GM12878 (cell line): ENCODE results near the gene LIPK.
A peak's percentile ranks its signal among the peaks of the same experiment; 100 is the strongest.

Source experiments
- CHD4 ChIP-seq: fragments of 200-600 bp; sonication (generic); IDR thresholded peaks from 2 replicates; pipeline ENCODE4 v1.6.1; 2016; ENCODE audit warnings: mild to moderate bottlenecking
- FOXK2 ChIP-seq: fragments of 450-650 bp; IDR thresholded peaks from 2 replicates; pipeline ENCODE4 v1.6.1; 2017; ENCODE audit warnings: mild to moderate bottlenecking, moderate library complexity
- POLR2A ChIP-seq: IDR thresholded peaks from 2 replicates; pipeline ENCODE4 v1.6.1; 2011; ENCODE audit warnings: low read depth, mild to moderate bottlenecking, low read length
- YY1 ChIP-seq: IDR thresholded peaks from 2 replicates; pipeline ENCODE4 v1.6.1; 2011; ENCODE audit warnings: low read depth, mild to moderate bottlenecking, low read length
- ZNF274 ChIP-seq: IDR thresholded peaks from one replicate; pipeline ENCODE4 v1.8.0; 2011; ENCODE audit not compliant: insufficient read length, insufficient read depth
- TF ChIP-seq, protein P1 (sequence below), 3 experiments: IDR thresholded peaks in 2 of 3; conservative IDR thresholded peaks in 1 of 3; 2 replicates each; pipeline ENCODE4 v1.5.1; 2011; ENCODE audit warnings: low read depth in 3 of 3, low read length in 3 of 3, mild to moderate bottlenecking in 3 of 3, control low read depth in 2 of 3, moderate library complexity in 2 of 3, inconsistent platforms in 1 of 3, mixed read lengths in 1 of 3; ENCODE audit not compliant: control insufficient read depth in 2 of 3, insufficient read depth in 1 of 3; ENCODE audit errors: extremely low read depth in 1 of 3
- TF ChIP-seq, protein P2 (sequence below): IDR thresholded peaks from 2 replicates; pipeline ENCODE4 v1.6.1; 2012; ENCODE audit warnings: low read depth, low read length, improper control_type of control experiment

DNA sequence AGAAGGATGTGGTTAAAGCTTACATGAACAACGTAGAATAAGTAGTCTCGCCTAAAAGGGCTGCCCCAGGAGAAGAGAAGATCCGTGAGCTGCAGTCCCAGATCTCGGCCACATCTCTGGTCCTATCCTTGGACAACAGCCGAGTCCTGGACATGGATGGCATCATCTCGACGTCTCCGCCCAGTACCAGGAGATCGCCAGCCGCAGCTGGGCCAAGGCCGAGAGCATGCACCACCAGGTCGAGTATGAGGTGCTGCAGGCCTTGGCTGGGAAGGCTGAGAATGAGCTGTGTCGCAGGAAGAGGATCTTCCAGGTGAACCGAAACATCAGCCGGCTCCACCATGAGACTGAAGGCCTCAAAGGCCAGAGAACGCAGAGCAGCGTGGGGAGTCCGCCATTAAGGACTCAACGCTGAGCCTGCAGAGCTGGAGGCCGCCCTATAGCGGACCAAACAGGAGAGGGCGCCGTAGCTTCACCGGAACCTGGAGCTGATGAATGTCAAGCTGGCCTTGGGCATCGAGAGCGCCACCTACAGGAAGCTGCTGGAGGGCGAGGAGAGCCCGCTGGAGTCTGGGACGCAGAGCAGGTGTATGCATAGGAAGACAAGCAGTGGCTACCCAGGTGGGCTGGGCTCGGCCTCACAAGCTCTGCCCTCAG lies 22.2 kb downstream of the LIPK start:
- no peak for TF ChIP-seq FOXK2
- no peak for TF ChIP-seq CHD4
- TF ChIP-seq, protein P1, sequence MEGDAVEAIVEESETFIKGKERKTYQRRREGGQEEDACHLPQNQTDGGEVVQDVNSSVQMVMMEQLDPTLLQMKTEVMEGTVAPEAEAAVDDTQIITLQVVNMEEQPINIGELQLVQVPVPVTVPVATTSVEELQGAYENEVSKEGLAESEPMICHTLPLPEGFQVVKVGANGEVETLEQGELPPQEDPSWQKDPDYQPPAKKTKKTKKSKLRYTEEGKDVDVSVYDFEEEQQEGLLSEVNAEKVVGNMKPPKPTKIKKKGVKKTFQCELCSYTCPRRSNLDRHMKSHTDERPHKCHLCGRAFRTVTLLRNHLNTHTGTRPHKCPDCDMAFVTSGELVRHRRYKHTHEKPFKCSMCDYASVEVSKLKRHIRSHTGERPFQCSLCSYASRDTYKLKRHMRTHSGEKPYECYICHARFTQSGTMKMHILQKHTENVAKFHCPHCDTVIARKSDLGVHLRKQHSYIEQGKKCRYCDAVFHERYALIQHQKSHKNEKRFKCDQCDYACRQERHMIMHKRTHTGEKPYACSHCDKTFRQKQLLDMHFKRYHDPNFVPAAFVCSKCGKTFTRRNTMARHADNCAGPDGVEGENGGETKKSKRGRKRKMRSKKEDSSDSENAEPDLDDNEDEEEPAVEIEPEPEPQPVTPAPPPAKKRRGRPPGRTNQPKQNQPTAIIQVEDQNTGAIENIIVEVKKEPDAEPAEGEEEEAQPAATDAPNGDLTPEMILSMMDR (IDR thresholded peaks at IDR 0.05 in 2 of 3, conservative IDR thresholded peaks at IDR 0.05 in 1 of 3; ENCODE audit: control insufficient read depth in 2 of 3, extremely low read depth in 1 of 3, insufficient read depth in 1 of 3, low read depth in 3 of 3, low read length in 3 of 3) = peak; percentile 39 to 65 (median 51); a peak in 5 of 6 replicates
- TF ChIP-seq YY1 = peak; percentile 82
- TF ChIP-seq, protein P2, sequence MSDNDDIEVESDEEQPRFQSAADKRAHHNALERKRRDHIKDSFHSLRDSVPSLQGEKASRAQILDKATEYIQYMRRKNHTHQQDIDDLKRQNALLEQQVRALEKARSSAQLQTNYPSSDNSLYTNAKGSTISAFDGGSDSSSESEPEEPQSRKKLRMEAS = no peak
- no peak for TF ChIP-seq ZNF274
- no peak for TF ChIP-seq POLR2A
